ENCODE results near the gene RGS3.

The RGS3 gene

GRCh38 chr9:113574441-113575262, 111.1 kb downstream of the RGS3 start:
- Histone ChIP-seq H2AFZ (ENCODE audit: low read depth, low read length) (no peak overlapping the region), H3K27me3 (ENCODE audit: insufficient read depth, low read length) (no peaks in the 10 kb centered on the region), H3K36me3 (ENCODE audit: insufficient read depth, low read length) (no peaks in the 10 kb centered on the region), H3K4me3 (ENCODE audit: low read length) (no peak overlapping the region), H3K9me3 (ENCODE audit: low read length) (no peaks in the 10 kb centered on the region), H3K4me1 (ENCODE audit: insufficient read depth, low read length) (no peaks in the 10 kb centered on the region)

GRCh38 chr9:113577525-113578261, 114.2 kb downstream of the RGS3 start:
- no peaks in the 10 kb centered on the region for H3K4me1 ChIP-seq (ENCODE audit: insufficient read depth, low read length)

GRCh38 chr9:113578279-113578865, 114.8 kb downstream of the RGS3 start:
- no peaks in the 10 kb centered on the region for H3K36me3 ChIP-seq (ENCODE audit: insufficient read depth, low read length)
- H3K9me3 ChIP-seq (ENCODE audit: low read length), result no peaks in the 10 kb centered on the region
- H3K4me1 ChIP-seq (ENCODE audit: insufficient read depth, low read length), result no peaks in the 10 kb centered on the region
- H2AFZ ChIP-seq (ENCODE audit: low read depth, low read length), result no peak overlapping the region
- H3K27me3 ChIP-seq (ENCODE audit: insufficient read depth, low read length), result no peaks in the 10 kb centered on the region
- no peak overlapping the region for H3K4me3 ChIP-seq (ENCODE audit: low read length)

More at GRCh38 chr9:113577525-113578261, 114.2 kb downstream of the RGS3 start:
- no peak overlapping the region for H3K4me3 ChIP-seq (ENCODE audit: low read length)
- no peaks in the 10 kb centered on the region for H3K36me3 ChIP-seq (ENCODE audit: insufficient read depth, low read length)
- H2AFZ ChIP-seq (ENCODE audit: low read depth, low read length), result no peak overlapping the region
- H3K9me3 ChIP-seq (ENCODE audit: low read length), result no peaks in the 10 kb centered on the region
- no peaks in the 10 kb centered on the region for H3K27me3 ChIP-seq (ENCODE audit: insufficient read depth, low read length)

- no peaks in the 10 kb centered on the region for H3K9me3 ChIP-seq (ENCODE audit: low read length)
- H3K36me3 ChIP-seq (ENCODE audit: insufficient read depth, low read length), result peaks cover 3% of the 10 kb centered on the region
- H3K4me3 ChIP-seq (ENCODE audit: low read length), result no peak overlapping the region
- H3K4me1 ChIP-seq (ENCODE audit: insufficient read depth, low read length), result no peaks in the 10 kb centered on the region
- no peaks in the 10 kb centered on the region for H3K27me3 ChIP-seq (ENCODE audit: insufficient read depth, low read length)
- H2AFZ ChIP-seq (ENCODE audit: low read depth, low read length), result no peak overlapping the region
Measured at GRCh38 chr9:113578882-113579282, 115.4 kb downstream of the RGS3 start.

DNA sequence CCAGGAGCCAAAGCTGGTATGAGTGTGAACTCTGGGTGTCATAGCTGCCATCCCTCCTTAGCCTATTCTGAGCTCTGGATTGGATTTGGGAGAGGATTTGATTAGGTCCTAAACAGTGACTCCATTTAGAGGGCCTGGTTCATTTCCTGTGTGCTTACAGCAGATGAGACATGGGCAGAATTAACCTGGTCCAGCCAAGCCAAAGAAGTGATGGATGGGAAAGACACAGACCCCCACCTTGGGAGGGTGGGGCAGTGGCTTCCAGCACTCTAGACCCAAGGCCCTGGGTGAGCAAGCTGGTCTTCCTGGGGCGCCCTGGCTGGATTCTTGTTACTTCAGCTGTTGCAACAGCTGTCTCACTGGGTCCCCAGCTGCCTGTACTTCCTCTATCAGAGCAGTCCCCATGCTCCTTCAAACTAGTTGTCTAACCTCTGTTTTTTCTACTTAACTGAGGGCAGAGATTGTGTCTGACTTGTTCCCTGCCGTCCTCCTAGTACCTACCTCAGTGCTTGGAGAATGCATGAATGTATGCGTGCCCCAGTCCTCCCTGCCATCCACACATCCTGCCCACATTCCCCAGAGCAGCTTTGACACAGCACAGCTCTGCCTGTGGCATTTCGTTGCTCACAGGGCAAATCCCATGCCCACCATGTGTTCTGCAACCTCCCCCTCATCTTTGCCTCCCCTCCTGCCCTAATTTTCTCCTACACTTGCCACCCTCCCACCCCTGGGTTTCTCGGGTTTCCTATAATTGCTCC, 115.9 kb downstream of the RGS3 start:
- Histone ChIP-seq H2AFZ (ENCODE audit: low read depth, low read length) (no peak overlapping the region), H3K9me3 (ENCODE audit: low read length) (no peaks in the 10 kb centered on the region), H3K36me3 (ENCODE audit: insufficient read depth, low read length) (peaks cover 8% of the 10 kb centered on the region), H3K4me3 (ENCODE audit: low read length) (no peak overlapping the region), H3K4me1 (ENCODE audit: insufficient read depth, low read length) (no peaks in the 10 kb centered on the region), H3K27me3 (ENCODE audit: insufficient read depth, low read length) (no peaks in the 10 kb centered on the region)

DNA sequence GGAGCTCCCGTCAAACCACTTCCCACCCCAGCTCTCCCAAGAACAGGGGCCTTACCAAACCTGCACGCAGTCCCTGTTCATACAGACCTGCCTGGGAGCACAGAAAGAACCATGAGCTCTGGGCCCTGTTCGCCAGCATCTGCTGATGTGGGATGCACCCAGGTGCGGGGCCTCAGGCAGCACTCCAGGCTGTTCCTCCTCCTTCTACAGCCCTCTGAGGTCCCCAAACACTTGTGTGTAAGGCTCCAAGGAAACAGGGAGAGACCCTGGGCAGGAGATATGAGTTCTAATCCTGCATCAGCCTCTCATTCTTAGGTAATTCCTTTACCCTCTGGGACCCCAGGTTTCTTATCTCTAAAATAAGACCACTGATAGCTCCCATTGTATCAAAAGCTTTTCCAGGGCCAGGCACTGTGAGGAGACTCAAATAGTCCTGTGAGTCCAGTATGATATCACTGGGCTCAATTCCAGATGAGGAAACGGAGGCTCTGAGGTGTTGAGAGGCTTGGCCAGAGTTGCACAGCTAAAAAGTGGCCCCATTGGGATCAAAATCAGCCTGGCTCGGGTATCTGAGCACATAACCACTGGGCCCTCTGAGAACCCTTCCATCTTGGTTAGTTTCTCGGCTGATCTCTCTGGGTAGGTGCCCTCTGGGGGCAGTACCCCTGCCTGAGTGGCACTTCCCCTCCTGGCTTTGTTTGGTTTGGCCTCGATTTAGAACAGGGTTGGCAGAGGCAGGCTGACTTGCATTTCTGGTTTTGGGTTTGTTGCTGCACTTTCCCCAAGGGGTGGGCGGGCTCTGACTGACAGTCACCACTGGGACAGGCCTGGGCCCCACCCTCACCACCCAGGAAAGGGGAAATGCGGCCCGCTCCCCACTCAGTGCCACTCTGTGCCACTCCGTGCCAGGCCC, 116.8 kb downstream of the RGS3 start:
- no peaks in the 10 kb centered on the region for H3K4me1 ChIP-seq (ENCODE audit: insufficient read depth, low read length)
- no peaks in the 10 kb centered on the region for H3K9me3 ChIP-seq (ENCODE audit: low read length)
- peaks cover 9% of the 10 kb centered on the region for H3K36me3 ChIP-seq (ENCODE audit: insufficient read depth, low read length)
- H3K27me3 ChIP-seq (ENCODE audit: insufficient read depth, low read length), result no peaks in the 10 kb centered on the region
- no peak overlapping the region for H3K4me3 ChIP-seq (ENCODE audit: low read length)
- no peak overlapping the region for H2AFZ ChIP-seq (ENCODE audit: low read depth, low read length)

- Histone ChIP-seq H3K36me3 (ENCODE audit: insufficient read depth, low read length) (peaks cover 9% of the 10 kb centered on the region), H3K9me3 (ENCODE audit: low read length) (no peaks in the 10 kb centered on the region), H3K4me1 (ENCODE audit: insufficient read depth, low read length) (no peaks in the 10 kb centered on the region), H3K4me3 (ENCODE audit: low read length) (no peak overlapping the region), H2AFZ (ENCODE audit: low read depth, low read length) (no peak overlapping the region), H3K27me3 (ENCODE audit: insufficient read depth, low read length) (no peaks in the 10 kb centered on the region)
Measured at GRCh38 chr9:113580954-113581311, 117.4 kb downstream of the RGS3 start.

DNA sequence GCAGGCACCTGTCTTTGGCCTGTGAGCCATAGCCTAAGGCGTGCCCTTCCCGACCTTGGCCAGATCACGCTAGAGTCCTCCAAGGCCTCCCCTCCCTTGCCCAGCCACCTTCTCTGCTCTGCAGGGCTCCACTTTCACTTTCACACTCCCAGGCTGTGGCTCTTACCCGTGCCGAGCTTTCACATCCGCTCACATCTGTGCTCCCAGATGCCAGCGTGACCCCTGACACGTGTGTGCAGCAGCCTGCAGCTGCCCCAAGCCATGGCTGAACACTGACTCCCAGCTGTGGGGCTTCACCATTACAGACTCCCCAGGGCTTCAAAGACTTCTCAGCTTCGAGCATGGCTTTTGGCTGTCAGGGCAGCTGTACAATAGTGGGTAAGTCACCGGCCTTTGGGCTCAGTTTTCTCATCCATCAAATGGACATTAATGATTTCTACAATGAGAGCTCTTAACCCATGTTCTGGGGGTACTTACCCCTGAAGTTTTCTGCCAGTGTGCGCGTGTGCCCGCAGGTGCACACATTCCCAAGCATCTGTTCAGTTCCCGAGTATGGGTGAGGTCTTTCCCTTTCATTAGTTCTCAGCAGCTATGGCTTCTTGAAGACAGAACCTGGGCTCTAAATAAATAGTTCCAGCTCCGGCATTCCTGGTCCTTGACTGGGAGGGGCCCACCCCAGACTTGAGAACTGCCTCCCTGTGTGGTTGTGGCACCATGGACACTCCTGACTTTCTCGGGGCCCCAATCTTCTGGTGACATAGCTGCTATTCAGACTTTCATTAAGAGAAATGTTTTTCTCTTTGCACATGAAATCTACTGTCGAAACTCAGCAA, 118.6 kb downstream of the RGS3 start:
- Histone ChIP-seq H3K9me3 (ENCODE audit: low read length) (no peaks in the 10 kb centered on the region), H3K4me3 (ENCODE audit: low read length) (no peak overlapping the region), H2AFZ (ENCODE audit: low read depth, low read length) (no peak overlapping the region), H3K36me3 (ENCODE audit: insufficient read depth, low read length) (peaks cover 9% of the 10 kb centered on the region), H3K27me3 (ENCODE audit: insufficient read depth, low read length) (no peaks in the 10 kb centered on the region), H3K4me1 (ENCODE audit: insufficient read depth, low read length) (no peaks in the 10 kb centered on the region)

- Histone ChIP-seq H3K27me3 (ENCODE audit: insufficient read depth, low read length) (no peaks in the 10 kb centered on the region), H3K36me3 (ENCODE audit: insufficient read depth, low read length) (peaks cover 9% of the 10 kb centered on the region)
Measured at GRCh38 chr9:113582698-113583200, 119.2 kb downstream of the RGS3 start.

GRCh38 chr9:113583511-113584427, 120.2 kb downstream of the RGS3 start:
- H3K4me1 ChIP-seq (ENCODE audit: insufficient read depth, low read length), result no peaks in the 10 kb centered on the region
- no peak overlapping the region for H3K4me3 ChIP-seq (ENCODE audit: low read length)
- peaks cover 9% of the 10 kb centered on the region for H3K36me3 ChIP-seq (ENCODE audit: insufficient read depth, low read length)
- no peaks in the 10 kb centered on the region for H3K27me3 ChIP-seq (ENCODE audit: insufficient read depth, low read length)
- no peaks in the 10 kb centered on the region for H3K9me3 ChIP-seq (ENCODE audit: low read length)
- H2AFZ ChIP-seq (ENCODE audit: low read depth, low read length), result no peak overlapping the region

More at GRCh38 chr9:113582698-113583200, 119.2 kb downstream of the RGS3 start:
- Histone ChIP-seq H2AFZ (ENCODE audit: low read depth, low read length) (no peak overlapping the region), H3K9me3 (ENCODE audit: low read length) (no peaks in the 10 kb centered on the region), H3K4me3 (ENCODE audit: low read length) (no peak overlapping the region), H3K4me1 (ENCODE audit: insufficient read depth, low read length) (no peaks in the 10 kb centered on the region)

All from neuron (in vitro differentiated cells).